ENCODE measurements around the gene OTOGL.

DNA sequence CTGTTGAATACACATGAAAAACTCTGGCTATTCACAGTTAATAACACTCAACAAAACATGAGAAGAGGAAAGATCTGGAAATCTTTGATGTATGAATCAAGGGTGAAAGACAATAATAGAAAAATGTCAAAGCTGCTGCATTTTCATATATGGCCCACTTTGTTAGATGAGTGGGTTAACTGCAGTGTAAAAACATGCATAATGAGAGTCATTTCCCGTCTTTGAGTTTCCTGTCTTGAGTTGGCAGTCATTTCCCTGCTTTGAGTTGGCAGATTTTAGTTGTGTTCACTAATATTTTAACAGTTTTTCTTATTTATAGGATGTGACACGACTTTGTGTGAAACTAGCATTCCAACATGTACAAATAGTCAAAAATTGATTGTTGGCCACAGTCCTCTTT lies 256.8 kb downstream of the OTOGL start:
- TF ChIP-seq ZBTB33 (IDR thresholded peaks at IDR 0.05; ENCODE audit: borderline replicate concordance, low read depth): no peak
- TF ChIP-seq JUND (IDR thresholded peaks at IDR 0.05): no peak
- no peak for TF ChIP-seq MAX (IDR thresholded peaks at IDR 0.05; ENCODE audit: low read depth)
- no peak for TF ChIP-seq FOSL2 (IDR thresholded peaks at IDR 0.05; ENCODE audit: borderline replicate concordance, low read depth)
- no peak for TF ChIP-seq CTCF (IDR thresholded peaks at IDR 0.05)
- no peak for TF ChIP-seq GABPA (IDR thresholded peaks at IDR 0.05; ENCODE audit: low read depth)
- TF ChIP-seq, protein P1, sequence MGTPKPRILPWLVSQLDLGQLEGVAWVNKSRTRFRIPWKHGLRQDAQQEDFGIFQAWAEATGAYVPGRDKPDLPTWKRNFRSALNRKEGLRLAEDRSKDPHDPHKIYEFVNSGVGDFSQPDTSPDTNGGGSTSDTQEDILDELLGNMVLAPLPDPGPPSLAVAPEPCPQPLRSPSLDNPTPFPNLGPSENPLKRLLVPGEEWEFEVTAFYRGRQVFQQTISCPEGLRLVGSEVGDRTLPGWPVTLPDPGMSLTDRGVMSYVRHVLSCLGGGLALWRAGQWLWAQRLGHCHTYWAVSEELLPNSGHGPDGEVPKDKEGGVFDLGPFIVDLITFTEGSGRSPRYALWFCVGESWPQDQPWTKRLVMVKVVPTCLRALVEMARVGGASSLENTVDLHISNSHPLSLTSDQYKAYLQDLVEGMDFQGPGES (IDR thresholded peaks at IDR 0.05; ENCODE audit: low read depth, low read length): no peak
- TF ChIP-seq REST (IDR thresholded peaks at IDR 0.05; ENCODE audit: low read depth, low read length): no peak
- no peak for TF ChIP-seq ELF1 (IDR thresholded peaks at IDR 0.05)
- no peak for TF ChIP-seq EP300 (IDR thresholded peaks at IDR 0.05; ENCODE audit: borderline replicate concordance in 1 of 2, low read depth in 1 of 2, low read length in 1 of 2)
- TF ChIP-seq TAF1 (IDR thresholded peaks at IDR 0.05; ENCODE audit: borderline replicate concordance, low read depth, low read length): no peak
- TF ChIP-seq YY1 (IDR thresholded peaks at IDR 0.05; ENCODE audit: low read depth): no peak
- no peak for TF ChIP-seq POLR2AphosphoS5 (IDR thresholded peaks at IDR 0.05; ENCODE audit: low read depth, low read length)
- no peak for TF ChIP-seq RCOR1 (IDR thresholded peaks at IDR 0.05; ENCODE audit: low read length)
